GM19035 (cell line): ENCODE data around the gene SUFU.
A peak's percentile ranks its signal among the peaks of the same experiment; 100 is the strongest.
"Not testable (repeated sequence)": the region's sequence is repeated elsewhere in the genome, so short reads cannot be mapped to it uniquely, and the experiment has no call there.

Experiments
- ATAC-seq: cut with Tn5 transposase; IDR thresholded peaks from one replicate; pipeline ENCODE4 v1.9.1; 2021; ENCODE audit not compliant: unreplicated experiment

The SUFU gene

GRCh38 chr10:102503264-102504178, at the start of gene SUFU:
Gene SUFU (plus strand): TSS chr10:102503972. CDS start chr10:102504153, 181 bp downstream.
- peak; percentile 63 for ATAC-seq

GRCh38 chr10:102454662-102455487, 48.9 kb upstream of the SUFU start:
- not testable (repeated sequence) for ATAC-seq

GRCh38 chr10:102455893-102456471, 47.8 kb upstream of the SUFU start:
- ATAC-seq = no peak

- ATAC-seq = no peak
Observed at GRCh38 chr10:102457591-102458150, 46.1 kb upstream of the SUFU start.

- ATAC-seq = no peak
Observed at GRCh38 chr10:102458656-102459055, 45.1 kb upstream of the SUFU start.

GRCh38 chr10:102460836-102461186, 43.0 kb upstream of the SUFU start:
- peak; percentile 26 for ATAC-seq

GRCh38 chr10:102461187-102462054, 42.4 kb upstream of the SUFU start:
- ATAC-seq = peak; percentile 88

- ATAC-seq = no peak
Observed at GRCh38 chr10:102462512-102463054, 41.2 kb upstream of the SUFU start.

GRCh38 chr10:102463983-102464382, 39.8 kb upstream of the SUFU start:
- no peak for ATAC-seq

GRCh38 chr10:102465466-102465865, 38.3 kb upstream of the SUFU start:
- no peak for ATAC-seq

GRCh38 chr10:102467318-102467717, 36.5 kb upstream of the SUFU start:
- no peak for ATAC-seq

GRCh38 chr10:102467971-102468438, 35.8 kb upstream of the SUFU start:
- ATAC-seq = no peak

GRCh38 chr10:102468683-102469082, 35.1 kb upstream of the SUFU start:
- ATAC-seq = no peak

- no peak for ATAC-seq
Observed at GRCh38 chr10:102470579-102471546, 32.9 kb upstream of the SUFU start.

- no peak for ATAC-seq
Observed at GRCh38 chr10:102473445-102474331, 30.1 kb upstream of the SUFU start.

GRCh38 chr10:102475451-102476040, 28.2 kb upstream of the SUFU start:
- ATAC-seq = no peak

GRCh38 chr10:102476466-102477141, 27.2 kb upstream of the SUFU start:
- no peak for ATAC-seq
